HepG2 (cell line): ENCODE measurements around the gene TACC3. TPM values are rescaled to one million over a fixed set of nuclear protein-coding genes. Genes with fewer than 3 reads are reported as not detected.

ENCODE experiments used
- CREB1 ChIP-seq, 2 experiments: fragments of 450-650 bp in 1 of 2; IDR thresholded peaks; 2 replicates each; pipeline ENCODE4 v1.6.1; 2016 to 2017; ENCODE audit warnings: control low read depth in 1 of 2, mild to moderate bottlenecking in 1 of 2, missing compliant biosample characterization in 1 of 2, missing genetic modification characterization in 1 of 2
- ELF3 ChIP-seq: IDR thresholded peaks from 2 replicates; pipeline ENCODE4 v1.6.1; 2016; ENCODE audit warnings: missing genetic modification reagents, missing compliant biosample characterization
- FOXJ3 ChIP-seq: sonication (generic); formaldehyde crosslinking; IDR thresholded peaks from 2 replicates; pipeline ENCODE4 v1.4.0; 2020; ENCODE audit warnings: missing genetic modification reagents, mild to moderate bottlenecking, borderline replicate concordance
- GMEB1 ChIP-seq: sonication (generic); formaldehyde crosslinking; IDR thresholded peaks from 2 replicates; pipeline ENCODE4 v1.5.1; 2020; ENCODE audit warnings: missing genetic modification reagents, mild to moderate bottlenecking, borderline replicate concordance
- HNRNPK ChIP-seq: fragments of 200-400 bp; formaldehyde crosslinking; IDR thresholded peaks from 2 replicates; pipeline ENCODE4 v1.6.1; 2018; ENCODE audit warnings: low read length, low read depth, moderate library complexity, mild to moderate bottlenecking; ENCODE audit not compliant: poor library complexity, severe bottlenecking
- HOMEZ ChIP-seq: IDR thresholded peaks from 2 replicates; pipeline ENCODE4 v1.6.1; 2016; ENCODE audit warnings: low read depth
- JARID2 ChIP-seq: sonication (generic); formaldehyde crosslinking; IDR thresholded peaks from 2 replicates; pipeline ENCODE4 v1.8.1; 2023; ENCODE audit warnings: missing genetic modification reagents, inconsistent platforms; ENCODE audit not compliant: insufficient replicate concordance
- NCOA1 ChIP-seq: sonication (generic); formaldehyde crosslinking; IDR thresholded peaks from 2 replicates; pipeline ENCODE4 v1.9.0; 2021; ENCODE audit warnings: missing genetic modification reagents
- NFAT5 ChIP-seq: sonication (generic); formaldehyde crosslinking; IDR thresholded peaks from 2 replicates; pipeline ENCODE4 v1.4.0; 2020; ENCODE audit warnings: missing genetic modification reagents
- NRL ChIP-seq: sonication (generic); formaldehyde crosslinking; IDR thresholded peaks from 2 replicates; pipeline ENCODE4 v1.5.0; 2020; ENCODE audit warnings: missing genetic modification reagents, mild to moderate bottlenecking, moderate library complexity, borderline replicate concordance
- POLR2AphosphoS2 ChIP-seq: IDR thresholded peaks from 2 replicates; pipeline ENCODE4 v1.6.1; 2011; ENCODE audit warnings: low read depth, low read length, improper control_type of control experiment
- RFX5 ChIP-seq: IDR thresholded peaks from 2 replicates; pipeline ENCODE4 v1.6.1; 2011; ENCODE audit warnings: low read depth, low read length, improper control_type of control experiment
- SALL1 ChIP-seq: sonication (generic); formaldehyde crosslinking; IDR thresholded peaks from 2 replicates; pipeline ENCODE4 v1.8.0; 2022; ENCODE audit warnings: mild to moderate bottlenecking, missing genetic modification reagents
- SATB2 ChIP-seq: sonication (generic); formaldehyde crosslinking; IDR thresholded peaks from 2 replicates; pipeline ENCODE4 v1.5.0; 2020; ENCODE audit warnings: missing genetic modification reagents
- SIN3A ChIP-seq: IDR thresholded peaks from 2 replicates; pipeline ENCODE4 v1.6.1; 2011; ENCODE audit warnings: low read depth, mild to moderate bottlenecking, control low read depth, low read length, borderline replicate concordance
- ZFP36L1 ChIP-seq: sonication (generic); formaldehyde crosslinking; IDR thresholded peaks from 2 replicates; pipeline ENCODE4 v1.8.0; 2022; ENCODE audit warnings: mild to moderate bottlenecking, missing genetic modification reagents, moderate library complexity
- ZKSCAN1 ChIP-seq: fragments of 150-350 bp; IDR thresholded peaks from 2 replicates; pipeline ENCODE4 v1.6.1; 2014; ENCODE audit warnings: low read length
- ZMAT3 ChIP-seq: sonication (generic); formaldehyde crosslinking; conservative IDR thresholded peaks from 2 replicates; pipeline ENCODE4 v1.7.0; 2021; ENCODE audit warnings: missing genetic modification reagents
- ZNF180 ChIP-seq: sonication (generic); formaldehyde crosslinking; IDR thresholded peaks from 2 replicates; pipeline ENCODE4 v1.4.0; 2020; ENCODE audit warnings: low read depth, missing genetic modification reagents, borderline replicate concordance
- ZNF33A ChIP-seq: sonication (generic); formaldehyde crosslinking; IDR thresholded peaks from 2 replicates; pipeline ENCODE4 v1.5.1; 2020; ENCODE audit warnings: missing genetic modification reagents, mild to moderate bottlenecking, moderate library complexity, borderline replicate concordance
- ZNF670 ChIP-seq: sonication (generic); formaldehyde crosslinking; IDR thresholded peaks from 2 replicates; pipeline ENCODE4 v1.8.0; 2022; ENCODE audit warnings: mild to moderate bottlenecking, missing genetic modification reagents, borderline replicate concordance
- polyA plus RNA-seq, 8 experiments: library from polyadenylated mRNA; depleted of rRNA in 3 of 8; stranded (reverse) in 7 of 8; unstranded in 1 of 8; fragments of >200 nt; fragmentation: Illumina TruSeq in 4 of 8; extraction: Trizol in 4 of 8; gene quantifications; 2 replicates each; pipeline versions ENCODE4 v1.2.1 to v1.2.3, GENCODE V29; 2011 to 2016; ENCODE audit warnings: low read depth in 4 of 8, missing spikeins in 1 of 8, mixed read lengths in 1 of 8; ENCODE audit not compliant: insufficient read depth in 1 of 8
- total RNA-seq, 5 experiments: library from RNA; depleted of rRNA; stranded (reverse); fragments of >200 nt; fragmentation: Illumina TruSeq; extraction: Trizol; gene quantifications; 2 replicates each; pipeline ENCODE4 v1.2.3, GENCODE V29; 2016; ENCODE audit warnings: low read depth in 1 of 5

The TACC3 gene
- total and polyA plus RNA-seq, 2 of the 13 experiments (the other 11 are each of a cell fraction or from before 2014, with no cell fraction given): 20.3 to 21.2 TPM

GRCh38 chr4:1746919-1747602 is 25.7 kb downstream of the TACC3 start (continued):
- peak; percentile 47; the same call in 1 of the 2 replicates for TF ChIP-seq GMEB1
- TF ChIP-seq NFAT5 (CRISPR knock-in tag): peak; percentile 74; the same call in 1 of the 2 replicates
- no peak; the same call in 1 of the 2 replicates for TF ChIP-seq HOMEZ (CRISPR knock-in tag)
- peak; percentile 63; the same call in 1 of the 2 replicates for TF ChIP-seq SALL1 (CRISPR knock-in tag)
- peak; percentile 19; the same call in 1 of the 2 replicates for TF ChIP-seq ZMAT3
- TF ChIP-seq ZFP36L1 (CRISPR knock-in tag): no peak
- TF ChIP-seq CREB1 (IDR thresholded peaks at IDR 0.05): no peak
- TF ChIP-seq CREB1 (CRISPR knock-in tag; IDR thresholded peaks at IDR 0.05): no peak
- TF ChIP-seq JARID2 (CRISPR knock-in tag): no peak
- TF ChIP-seq SATB2 (CRISPR knock-in tag): peak; percentile 88
- TF ChIP-seq SIN3A: no peak
- TF ChIP-seq FOXJ3 (CRISPR knock-in tag): peak; percentile 93
- TF ChIP-seq NCOA1 (CRISPR knock-in tag): no peak
- peak; percentile 44 for TF ChIP-seq ELF3 (CRISPR knock-in tag)
- TF ChIP-seq ZNF33A (CRISPR knock-in tag): no peak
- no peak for TF ChIP-seq RFX5
- TF ChIP-seq NRL (CRISPR knock-in tag): peak; percentile 37; the same call in 1 of the 2 replicates
- 0 out of 2 replicates have a peak, but pooled peaks have one; percentile 43 for TF ChIP-seq ZNF180 (CRISPR knock-in tag)
- peak; percentile 66; the same call in 1 of the 2 replicates for TF ChIP-seq ZNF670 (CRISPR knock-in tag)
- TF ChIP-seq ZKSCAN1: no peak
- no peak for TF ChIP-seq POLR2AphosphoS2
- peak; percentile 65 for TF ChIP-seq HNRNPK
